HG03439 (cell line): ENCODE results near the gene ERBB4.
A peak's percentile ranks its signal among the peaks of the same experiment; 100 is the strongest.

ENCODE experiments used
- ATAC-seq: cut with Tn5 transposase; IDR thresholded peaks from one replicate; pipeline ENCODE4 v1.9.1; 2021; ENCODE audit warnings: mild to moderate bottlenecking, moderate library complexity; ENCODE audit not compliant: unreplicated experiment

ERBB4 gene

DNA sequence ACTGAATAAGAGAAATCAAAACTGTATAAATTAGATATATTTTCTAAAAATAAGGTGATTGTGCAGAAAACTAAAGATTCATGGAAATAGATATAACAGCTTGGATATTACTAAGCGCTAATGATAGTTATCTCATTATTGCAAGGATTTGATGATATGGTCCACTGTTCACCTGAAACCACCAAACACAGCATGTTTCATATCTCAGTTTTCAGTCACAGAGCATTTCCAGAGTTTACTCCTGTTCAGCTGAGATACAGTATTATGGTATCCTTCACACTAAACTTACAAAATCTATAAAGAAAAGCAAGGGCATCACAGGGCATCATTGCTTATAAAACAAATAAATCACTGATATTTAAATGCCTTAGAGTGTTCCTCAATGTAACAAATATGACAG, 591.6 kb downstream of the ERBB4 start:
- ATAC-seq = no peak

DNA sequence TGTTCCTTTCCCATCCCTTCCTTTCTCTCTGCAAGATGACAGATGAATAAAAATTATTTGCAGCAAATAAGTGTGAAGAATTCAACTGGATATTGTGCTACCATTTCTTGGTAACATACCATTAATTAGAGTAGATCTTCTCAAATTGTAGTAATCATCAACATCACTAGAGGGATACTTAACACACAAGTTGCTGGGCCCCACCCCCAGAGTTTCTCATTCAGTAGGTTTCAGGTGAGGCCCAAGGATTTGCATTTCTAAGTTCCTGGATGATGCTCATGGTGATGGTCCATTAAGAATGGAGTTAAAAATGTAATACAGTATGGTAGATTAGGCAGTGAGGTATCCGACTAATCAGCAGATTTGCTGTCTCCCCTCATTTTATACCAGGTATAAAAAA, 594.0 kb downstream of the ERBB4 start:
- no peak for ATAC-seq

DNA sequence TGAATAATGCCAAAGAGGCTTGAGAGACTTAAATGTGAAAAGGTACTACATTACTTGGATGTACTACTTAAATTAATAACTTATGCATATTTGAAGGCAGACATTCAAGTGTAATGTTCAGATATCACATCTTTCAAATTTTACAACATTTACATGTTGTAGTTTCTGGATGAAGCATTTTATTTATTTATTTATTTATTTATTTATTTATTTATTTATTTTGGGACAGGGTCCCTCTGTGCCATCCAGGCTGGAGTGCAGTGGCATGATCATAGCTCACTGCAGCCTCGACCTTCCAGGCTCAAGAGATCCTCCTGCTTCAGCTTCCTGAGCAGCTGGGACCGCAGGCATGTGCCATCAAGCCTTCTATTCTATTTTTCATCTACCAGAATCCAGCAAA, 596.4 kb downstream of the ERBB4 start:
- no peak for ATAC-seq

DNA sequence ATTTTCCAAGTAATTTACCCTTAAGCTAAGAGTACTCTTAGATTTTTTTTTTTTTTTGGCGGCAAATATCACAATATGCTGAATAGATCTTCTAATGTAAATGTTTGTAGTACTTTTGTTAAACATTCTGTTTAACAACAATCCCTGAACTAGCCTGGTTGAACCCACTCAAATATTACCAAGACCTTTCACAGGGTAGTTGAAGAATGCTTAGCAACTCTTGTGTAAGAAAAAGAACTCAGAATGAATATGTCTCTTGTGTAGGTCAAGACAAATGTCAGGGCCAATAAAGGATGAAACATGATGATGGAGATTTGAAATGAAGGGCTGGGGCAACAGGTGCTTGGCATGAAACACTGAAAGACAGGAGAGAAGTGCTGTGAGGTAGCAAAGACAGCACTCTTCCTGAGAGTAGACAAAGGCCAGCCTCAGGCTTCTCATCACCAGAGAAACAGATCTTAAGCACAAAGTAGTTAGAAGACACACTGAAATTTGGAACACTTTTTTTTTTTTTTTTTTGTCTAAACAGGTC, 597.3 kb downstream of the ERBB4 start:
- no peak for ATAC-seq

DNA sequence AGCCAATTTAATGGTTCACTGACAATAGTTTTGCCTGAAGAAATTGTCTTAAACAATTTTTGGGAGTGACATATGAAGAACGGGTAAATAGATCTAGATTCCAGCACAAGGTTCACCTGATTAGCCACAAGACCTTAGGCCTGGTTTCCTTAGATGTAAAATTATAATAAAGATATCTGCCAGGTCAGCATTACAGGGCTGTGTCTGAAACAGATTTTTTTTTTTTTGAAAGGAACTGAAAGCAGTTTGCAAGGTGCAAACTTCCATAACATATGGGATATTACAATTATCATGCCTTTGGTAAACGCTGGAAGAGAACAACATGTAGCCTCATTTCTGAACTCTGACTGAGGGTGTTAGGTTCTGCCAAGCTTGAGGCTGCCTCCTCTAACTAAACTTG, 599.4 kb downstream of the ERBB4 start:
- ATAC-seq = no peak

DNA sequence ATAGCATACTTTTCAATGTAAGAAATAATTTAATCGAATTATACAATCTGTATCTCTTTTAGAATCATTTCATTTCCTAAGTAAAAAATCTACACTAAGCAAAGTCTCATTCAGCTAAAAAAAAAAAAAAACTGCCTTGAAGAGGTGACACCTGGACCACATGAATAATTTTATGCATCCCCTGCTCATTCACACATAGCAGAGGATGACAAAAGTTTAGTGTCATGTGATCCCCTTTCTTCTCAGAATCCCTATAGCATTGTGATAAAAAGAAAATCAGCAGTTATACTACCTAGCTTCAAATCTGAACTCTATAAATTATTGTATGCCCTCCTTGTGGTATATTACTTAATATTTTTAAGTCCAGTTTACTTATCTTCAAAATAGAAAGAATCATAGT, 603.8 kb downstream of the ERBB4 start:
- ATAC-seq = no peak

DNA sequence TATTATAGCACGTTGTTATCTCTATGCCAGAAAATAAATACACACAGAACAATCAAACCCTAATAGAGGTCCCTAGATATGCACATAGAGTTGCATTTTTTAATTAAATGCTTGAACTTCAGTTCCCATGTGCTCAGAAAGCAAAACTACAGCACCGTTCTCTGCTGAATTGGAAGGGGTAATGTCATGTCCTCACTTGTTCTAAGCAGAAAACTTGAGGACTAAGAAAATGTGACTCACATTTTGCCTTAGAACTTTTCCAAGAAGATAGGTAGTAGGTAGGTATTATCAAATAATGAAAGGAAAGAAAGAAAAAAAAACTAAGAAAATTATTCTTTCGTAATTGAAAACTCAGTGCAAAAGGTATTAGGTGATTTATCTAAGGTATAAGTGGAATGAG, 607.3 kb downstream of the ERBB4 start:
- no peak for ATAC-seq

DNA sequence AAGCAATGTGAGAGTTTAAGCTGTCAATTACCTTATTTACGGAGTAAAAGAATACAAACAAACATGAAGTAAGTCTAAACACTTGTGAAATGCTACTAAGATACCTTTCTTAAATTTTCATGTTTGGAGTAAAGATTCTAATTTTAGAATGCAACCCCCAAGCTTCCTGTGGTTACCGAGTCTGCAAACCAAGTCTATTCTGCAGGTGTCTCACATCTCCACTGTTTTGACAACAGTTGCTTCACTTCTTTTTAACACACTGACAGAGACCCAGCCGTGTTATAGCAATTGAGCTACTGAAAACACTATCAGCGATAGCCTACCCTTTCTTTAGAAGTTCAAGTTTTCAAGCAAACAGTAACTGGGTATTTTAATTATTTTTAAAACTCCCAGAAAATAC, 608.3 kb downstream of the ERBB4 start:
- ATAC-seq = no peak

DNA sequence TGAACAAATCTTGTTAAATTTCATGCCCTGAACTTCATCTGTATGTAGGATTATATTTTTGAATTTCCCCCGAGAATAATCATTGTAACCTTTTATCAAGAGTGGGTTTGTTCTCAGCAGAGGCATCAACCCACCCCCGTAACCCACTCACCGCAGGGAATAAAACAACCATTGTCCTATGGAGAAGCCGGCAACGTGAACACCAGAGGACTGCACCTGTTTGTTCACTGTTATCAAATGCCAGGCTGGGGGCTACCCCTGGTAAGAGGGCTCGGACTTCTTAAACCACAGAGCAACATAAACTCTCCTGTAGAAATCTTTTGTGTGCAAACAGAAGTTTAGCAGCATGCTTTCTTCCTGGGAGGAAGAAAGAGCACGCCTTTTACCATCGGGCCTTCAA, 610.4 kb downstream of the ERBB4 start:
- no peak for ATAC-seq

DNA sequence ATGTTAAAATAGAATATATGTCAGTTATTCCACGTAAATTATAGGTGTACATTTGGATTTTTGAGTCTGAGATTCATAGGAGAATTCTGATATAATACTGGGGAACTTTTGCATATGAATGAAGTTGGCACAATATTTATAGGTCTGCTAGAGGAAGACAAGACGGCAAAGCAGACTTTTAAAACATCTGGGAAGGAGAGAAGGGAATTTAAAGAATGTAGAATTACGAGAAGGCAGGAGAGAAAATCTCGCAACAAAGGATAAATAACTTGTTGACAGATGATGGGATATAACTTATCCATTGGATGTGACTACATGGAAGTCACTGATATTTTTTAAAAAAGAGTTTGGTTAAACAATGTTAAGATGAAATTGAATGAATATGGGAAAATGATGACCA, 615.6 kb downstream of the ERBB4 start:
- ATAC-seq = no peak

DNA sequence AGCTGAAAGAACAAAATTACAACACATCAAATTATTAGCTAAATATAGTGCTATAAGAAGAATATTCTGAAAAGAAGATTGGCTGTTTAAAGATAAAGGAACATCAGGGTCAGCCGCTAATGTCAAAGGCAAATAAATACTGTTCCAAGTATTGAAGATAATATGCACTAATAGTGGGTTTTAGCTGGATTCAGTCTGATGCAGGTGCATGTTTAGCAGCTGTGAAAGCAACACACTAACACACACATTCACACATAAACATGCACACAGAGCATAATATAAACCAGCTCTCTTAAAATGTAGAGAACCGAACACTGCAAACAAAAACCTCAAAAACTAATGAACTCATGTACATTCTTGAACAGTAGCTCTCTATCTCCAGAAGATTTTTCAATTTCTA, 634.6 kb downstream of the ERBB4 start:
- no peak for ATAC-seq

DNA sequence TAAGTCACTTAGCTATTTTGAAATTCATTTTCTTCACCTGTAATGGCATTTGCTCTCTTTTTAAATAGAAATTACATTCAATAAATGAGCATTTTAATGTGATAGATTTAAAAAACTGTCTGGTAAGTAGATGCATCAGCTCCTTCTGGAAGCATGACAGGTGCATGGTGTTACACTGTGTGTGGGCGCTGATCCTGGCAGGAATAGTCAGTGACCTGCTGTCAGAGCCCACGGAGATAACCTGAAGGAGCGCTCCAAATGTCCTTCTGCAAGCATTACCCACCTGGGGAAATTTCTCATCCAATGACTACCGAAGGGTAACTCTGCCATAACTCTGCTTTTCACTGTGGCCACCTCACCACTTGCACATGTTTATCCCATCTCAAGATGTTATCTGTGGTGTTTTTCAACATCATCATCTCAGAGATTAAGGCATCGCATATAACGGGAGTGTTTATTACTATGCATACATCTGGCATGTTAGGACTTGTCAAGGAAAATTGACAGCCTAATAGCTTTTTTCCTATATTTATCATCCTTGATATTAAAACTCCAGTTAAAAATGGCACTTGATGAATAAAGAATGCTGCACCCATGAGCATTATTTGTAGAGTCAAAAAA, 637.3 kb downstream of the ERBB4 start:
- ATAC-seq = no peak

DNA sequence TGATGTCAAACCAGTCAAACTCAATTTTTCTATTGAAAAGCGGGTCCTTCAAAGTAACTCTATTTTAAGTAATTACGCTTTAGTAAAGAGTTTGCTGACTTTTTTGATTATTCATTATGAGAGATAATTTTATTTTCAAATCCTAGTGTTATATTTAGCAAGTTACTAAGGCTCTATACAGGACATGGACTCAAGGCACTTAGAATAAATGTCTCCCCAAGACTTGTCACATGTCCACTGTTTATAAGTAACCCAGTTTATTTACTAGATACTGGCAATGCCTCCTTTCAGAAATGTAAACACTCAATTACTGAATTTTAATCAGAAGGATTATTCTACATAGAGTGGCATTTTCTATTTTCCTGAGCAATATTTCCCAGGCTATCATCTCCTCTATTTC, 638.1 kb downstream of the ERBB4 start:
- ATAC-seq = no peak

DNA sequence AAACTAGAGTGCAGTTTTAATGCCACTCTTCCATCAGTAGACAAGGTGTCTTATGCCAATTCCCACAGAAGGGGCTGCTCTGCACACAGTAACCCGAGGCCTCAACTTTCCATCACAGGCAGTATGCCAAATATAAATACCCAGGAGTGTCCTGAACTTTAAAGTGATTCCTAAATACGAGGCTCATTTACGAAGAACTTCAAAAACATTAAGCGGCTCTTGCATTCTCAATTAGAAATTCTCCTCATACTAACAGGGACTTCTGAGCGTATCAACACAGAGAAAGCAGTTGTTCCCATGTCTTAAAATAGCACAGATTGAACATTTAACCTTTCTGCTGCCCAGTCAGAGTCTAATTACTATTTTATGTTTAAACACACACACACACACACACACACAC, 638.6 kb downstream of the ERBB4 start:
- no peak for ATAC-seq

DNA sequence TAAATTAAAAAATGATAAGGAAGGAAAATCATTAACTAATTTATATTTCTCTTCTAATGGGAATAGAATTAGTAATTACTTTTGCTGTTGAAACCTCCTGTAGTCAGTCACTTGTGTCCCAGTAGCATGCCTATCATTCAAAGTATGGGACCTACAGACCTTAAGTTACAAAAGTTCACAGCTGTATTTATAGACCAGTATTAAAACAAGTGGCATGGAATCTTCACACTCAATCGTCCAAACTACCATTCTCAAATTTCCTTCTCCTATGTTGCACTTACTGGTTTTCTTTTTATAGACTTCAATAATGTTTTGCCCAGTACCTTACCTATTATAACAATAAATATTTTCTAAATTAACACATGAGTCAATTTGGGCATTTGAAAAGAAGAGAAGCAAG, 639.9 kb downstream of the ERBB4 start:
- no peak for ATAC-seq

DNA sequence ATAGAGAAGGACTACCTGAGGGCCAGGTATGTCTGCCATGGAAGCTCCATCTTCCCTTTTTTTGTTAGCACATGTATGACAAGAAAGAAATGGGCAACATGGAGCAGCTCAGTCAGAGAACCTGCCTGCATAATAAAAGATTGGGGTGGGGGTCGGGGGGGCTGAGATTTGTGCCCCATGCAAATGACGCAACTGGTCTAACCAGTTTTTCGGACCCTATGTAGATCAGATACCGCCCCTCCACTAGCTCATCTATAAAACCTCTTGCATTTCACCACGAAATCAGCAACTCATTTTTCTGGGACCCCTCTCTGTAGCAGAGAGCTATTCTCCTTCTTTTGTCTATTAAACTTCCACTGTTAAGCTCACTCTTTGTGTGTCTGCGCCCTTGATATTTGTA, 657.2 kb downstream of the ERBB4 start:
- ATAC-seq = no peak

DNA sequence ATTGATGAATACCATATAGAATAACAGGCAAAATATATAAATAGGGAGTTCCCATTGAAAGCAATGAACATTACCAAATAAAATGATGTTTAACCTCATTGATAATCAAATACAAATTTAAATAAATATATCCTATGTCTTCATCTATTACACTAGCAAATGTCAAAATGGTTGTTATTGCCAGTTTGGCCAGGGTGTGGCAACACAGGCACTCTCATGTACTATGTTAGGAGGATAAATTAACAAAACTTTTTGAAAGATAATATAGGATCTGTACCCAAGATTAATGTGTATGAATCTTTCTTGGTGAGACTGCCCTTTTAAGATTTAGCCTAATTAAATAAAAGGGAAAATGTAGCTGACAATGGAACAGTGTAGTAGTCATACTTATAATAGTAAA, 659.3 kb downstream of the ERBB4 start:
- no peak for ATAC-seq

DNA sequence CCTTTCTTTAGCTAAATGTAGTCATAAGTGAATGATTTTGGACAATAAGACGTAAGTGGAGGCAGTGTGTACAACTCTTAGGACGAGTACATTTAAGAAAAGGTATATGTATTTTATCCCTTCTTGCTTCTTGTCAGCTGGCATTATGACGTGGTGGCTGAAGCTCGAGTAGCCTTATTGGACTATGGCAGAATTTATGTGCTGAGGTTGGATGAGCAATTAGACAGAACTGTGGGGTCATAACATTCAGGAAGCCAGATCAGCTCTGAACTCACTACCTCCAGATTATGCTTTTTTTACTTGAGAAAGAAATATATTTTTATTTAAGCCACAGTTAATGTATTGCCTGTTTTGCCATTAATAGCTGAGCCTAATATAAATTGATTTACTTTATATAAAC, 661.5 kb downstream of the ERBB4 start:
- no peak for ATAC-seq

DNA sequence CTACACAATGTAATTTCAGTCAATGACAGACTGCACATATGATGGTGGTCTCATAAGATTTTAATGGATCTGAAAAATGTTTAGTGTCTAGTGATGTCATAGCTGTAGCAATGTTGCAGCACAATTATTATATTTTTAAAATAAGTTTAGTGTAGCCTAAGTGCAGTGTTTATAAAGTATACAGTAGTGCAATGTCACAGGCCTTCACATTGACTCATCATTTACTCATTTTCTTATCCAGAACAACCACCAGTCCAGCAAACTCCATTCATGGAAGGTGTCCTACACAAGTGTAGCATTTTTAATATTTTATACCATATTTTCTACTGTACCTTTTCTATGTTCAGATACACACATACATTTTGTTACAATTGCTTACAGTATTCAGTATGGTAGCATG, 663.1 kb downstream of the ERBB4 start:
- no peak for ATAC-seq

DNA sequence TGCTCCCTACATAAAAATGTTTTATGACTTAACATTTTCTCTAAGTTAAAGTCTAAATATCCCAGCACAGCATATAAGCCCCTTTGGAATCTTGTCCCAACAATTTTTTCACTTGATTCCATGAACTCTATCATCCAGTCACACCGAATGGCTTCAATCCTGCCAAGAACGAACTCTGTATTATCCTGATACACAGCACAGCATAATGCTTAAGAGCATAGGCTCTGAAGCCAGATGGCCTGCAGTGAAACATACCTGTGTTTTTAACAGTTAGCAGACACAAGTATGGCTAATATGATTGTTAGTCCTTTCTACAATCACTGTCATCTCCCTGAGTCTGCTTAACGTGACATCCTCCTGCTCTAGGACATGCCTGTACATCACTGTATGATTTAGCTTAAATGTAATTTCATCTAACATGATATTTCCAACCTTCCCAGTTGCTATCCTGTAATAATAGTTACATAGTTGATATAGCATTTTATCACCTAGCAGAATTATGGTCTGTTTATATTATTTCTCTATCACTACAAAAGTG, 669.5 kb downstream of the ERBB4 start:
- no peak for ATAC-seq

DNA sequence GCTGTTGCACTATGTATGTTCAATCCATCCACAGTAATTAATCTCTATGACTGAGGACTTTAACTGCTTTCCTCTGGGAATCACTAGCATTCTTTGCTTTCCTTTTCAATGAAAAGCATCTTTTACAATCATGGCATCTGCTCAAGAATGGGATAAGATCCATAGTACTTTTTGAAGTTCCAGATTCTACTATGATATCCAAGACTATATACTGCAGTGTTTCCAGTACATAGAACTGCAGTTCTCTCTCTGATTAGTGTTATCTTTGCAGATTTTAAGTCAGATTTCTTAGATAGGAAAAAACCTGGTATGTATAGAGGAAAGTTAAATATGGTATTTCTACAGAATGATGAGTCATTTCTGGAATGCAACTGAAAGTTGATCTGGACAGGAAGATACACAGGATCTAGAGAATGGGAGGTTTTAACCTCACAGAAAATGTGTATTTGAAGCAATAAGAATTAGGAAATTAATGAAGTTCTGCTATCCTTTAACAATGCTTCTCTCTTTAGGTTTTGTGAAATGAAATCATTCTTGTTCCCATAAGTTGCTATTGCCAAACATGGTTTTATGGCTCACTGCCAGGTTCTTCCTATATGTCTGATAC, 670.7 kb downstream of the ERBB4 start:
- ATAC-seq = peak; percentile 90

DNA sequence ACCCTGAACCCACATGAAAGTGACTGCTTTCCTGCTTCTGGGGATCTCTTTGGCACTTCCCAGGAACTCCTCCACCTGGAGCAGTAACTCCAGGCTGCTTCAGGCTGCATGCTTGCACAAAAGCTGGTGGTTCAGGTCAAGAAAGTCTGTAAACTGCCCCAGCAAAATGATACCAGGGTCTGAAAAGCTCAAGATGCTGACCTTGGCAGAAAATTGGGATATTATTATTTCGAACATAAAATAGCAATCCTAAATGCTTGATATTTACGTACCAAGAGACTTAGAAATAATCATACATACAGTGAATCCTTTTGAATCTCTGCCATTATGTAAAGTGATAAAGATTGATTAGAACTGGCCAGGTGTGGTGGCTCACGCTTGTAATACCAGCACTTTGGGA, 674.3 kb downstream of the ERBB4 start:
- ATAC-seq = no peak

DNA sequence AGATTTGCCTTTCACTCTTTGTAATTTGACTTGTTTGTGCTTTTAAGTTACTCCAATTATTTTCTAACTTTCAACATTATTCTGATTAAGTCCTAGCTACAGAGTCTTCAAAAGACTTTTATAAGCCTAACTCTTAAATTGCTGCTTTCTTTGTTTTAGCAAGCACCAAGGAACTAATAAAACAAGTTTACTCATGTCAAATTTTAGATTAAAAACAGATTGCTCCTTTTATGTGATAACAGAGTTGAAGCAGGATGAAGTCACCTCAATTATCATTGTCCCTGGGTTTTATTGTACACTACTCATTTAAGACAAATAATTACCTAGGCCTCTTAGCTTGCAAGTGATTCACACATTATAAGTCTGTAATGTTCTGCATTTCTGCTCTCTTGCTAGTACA, 678.4 kb downstream of the ERBB4 start:
- no peak for ATAC-seq
